Cardiac muscle cell (in vitro differentiated cells and primary cell): ENCODE measurements around the gene RHOBTB3. TPM values are rescaled to one million over a fixed set of nuclear protein-coding genes. Genes with fewer than 3 reads are reported as not detected.

ENCODE experiments used
- DNase-seq, 2 donors: peaks; one replicate each; pipeline versions ENCODE4 v3.0.0 to v3.0.0-alpha.2; 2010 to 2017; ENCODE audit warnings: low read depth in 1 of 2, low spot score in 1 of 2
- H3K27ac ChIP-seq: fragments of 200-600 bp; sonication (generic); 2 replicates; pipeline ENCODE4 v1.5.1; 2016
- H3K27me3 ChIP-seq: fragments of 200-600 bp; sonication (generic); 2 replicates; pipeline ENCODE4 v1.6.0; 2016; ENCODE audit warnings: control low read depth
- H3K36me3 ChIP-seq: fragments of 200-600 bp; sonication (generic); 2 replicates; pipeline ENCODE4 v1.5.1; 2016; ENCODE audit warnings: control low read depth
- H3K4me1 ChIP-seq: fragments of 200-600 bp; sonication (generic); 2 replicates; pipeline ENCODE4 v1.8.1; 2017; ENCODE audit warnings: low read depth, mild to moderate bottlenecking, mixed run types
- H3K4me3 ChIP-seq: fragments of 200-600 bp; sonication (generic); 2 replicates; pipeline ENCODE4 v1.5.1; 2016; ENCODE audit warnings: mild to moderate bottlenecking
- H3K9me3 ChIP-seq: fragments of 200-600 bp; sonication (generic); 2 replicates; pipeline ENCODE4 v1.5.1; 2017; ENCODE audit warnings: low read depth, mild to moderate bottlenecking, control low read depth
- polyA plus RNA-seq: library from polyadenylated mRNA; unstranded; fragments of >200 nt; fragmentation: Nextera tagmentation; extraction: Ambion mirVana; gene quantifications from 2 replicates; pipeline ENCODE4 v1.2.1, GENCODE V29; 2016
- total RNA-seq: library from RNA; depleted of rRNA; stranded (reverse); fragments of >200 nt; gene quantifications from 2 replicates; pipeline ENCODE4 v1.2.3, GENCODE V29; 2016
- TF ChIP-seq, protein P1 (sequence below): IDR thresholded peaks from 2 replicates; pipeline ENCODE4 v1.5.1; 2012; ENCODE audit warnings: low read depth, mild to moderate bottlenecking, low read length

The RHOBTB3 gene
- total and polyA plus RNA-seq, 2 experiments from 2014 or later = 455 to 477 TPM

DNA sequence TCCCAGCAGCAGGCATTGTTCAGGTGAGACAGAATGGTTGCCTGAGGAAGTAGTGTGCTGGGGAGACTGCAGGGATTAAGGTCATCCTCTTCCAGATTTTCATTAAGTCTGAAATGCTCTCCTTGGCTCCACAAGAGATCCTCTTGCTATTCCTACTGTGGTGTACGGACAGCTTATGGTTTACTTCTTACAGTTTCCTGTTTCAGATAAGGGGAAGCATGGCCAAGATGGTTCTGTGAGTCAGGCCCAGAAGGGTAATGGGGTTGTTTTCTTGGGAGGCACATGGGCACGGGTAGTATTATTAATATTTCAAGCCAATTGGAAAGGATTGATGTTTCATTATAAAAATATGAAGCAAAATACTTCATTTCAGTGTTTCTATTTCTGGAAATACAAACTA is 48.5 kb downstream of the RHOBTB3 start:
- H3K9me3 ChIP-seq = no peaks in the 10 kb centered on the region
- peaks cover 36% of the 10 kb centered on the region for H3K36me3 ChIP-seq
- peak in 1 of 2 donors; percentile 70 for DNase-seq
- peak overlapping the region; percentile 88 for H3K27ac ChIP-seq
- H3K27me3 ChIP-seq = no peaks in the 10 kb centered on the region
- TF ChIP-seq, protein P1, sequence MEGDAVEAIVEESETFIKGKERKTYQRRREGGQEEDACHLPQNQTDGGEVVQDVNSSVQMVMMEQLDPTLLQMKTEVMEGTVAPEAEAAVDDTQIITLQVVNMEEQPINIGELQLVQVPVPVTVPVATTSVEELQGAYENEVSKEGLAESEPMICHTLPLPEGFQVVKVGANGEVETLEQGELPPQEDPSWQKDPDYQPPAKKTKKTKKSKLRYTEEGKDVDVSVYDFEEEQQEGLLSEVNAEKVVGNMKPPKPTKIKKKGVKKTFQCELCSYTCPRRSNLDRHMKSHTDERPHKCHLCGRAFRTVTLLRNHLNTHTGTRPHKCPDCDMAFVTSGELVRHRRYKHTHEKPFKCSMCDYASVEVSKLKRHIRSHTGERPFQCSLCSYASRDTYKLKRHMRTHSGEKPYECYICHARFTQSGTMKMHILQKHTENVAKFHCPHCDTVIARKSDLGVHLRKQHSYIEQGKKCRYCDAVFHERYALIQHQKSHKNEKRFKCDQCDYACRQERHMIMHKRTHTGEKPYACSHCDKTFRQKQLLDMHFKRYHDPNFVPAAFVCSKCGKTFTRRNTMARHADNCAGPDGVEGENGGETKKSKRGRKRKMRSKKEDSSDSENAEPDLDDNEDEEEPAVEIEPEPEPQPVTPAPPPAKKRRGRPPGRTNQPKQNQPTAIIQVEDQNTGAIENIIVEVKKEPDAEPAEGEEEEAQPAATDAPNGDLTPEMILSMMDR = no peak
- H3K4me1 ChIP-seq = peaks cover 3% of the 10 kb centered on the region
- no peak overlapping the region for H3K4me3 ChIP-seq

GRCh38 chr5:95780597-95780996 is 49.5 kb downstream of the RHOBTB3 start:
- no peaks in the 10 kb centered on the region for H3K9me3 ChIP-seq
- peaks cover 42% of the 10 kb centered on the region for H3K36me3 ChIP-seq
- DNase-seq = no peak
- TF ChIP-seq, protein P1 = no peak
- H3K27me3 ChIP-seq = no peaks in the 10 kb centered on the region
- no peak overlapping the region for H3K4me3 ChIP-seq
- H3K27ac ChIP-seq = peak overlapping the region; percentile 88
- peaks cover 3% of the 10 kb centered on the region for H3K4me1 ChIP-seq

DNA sequence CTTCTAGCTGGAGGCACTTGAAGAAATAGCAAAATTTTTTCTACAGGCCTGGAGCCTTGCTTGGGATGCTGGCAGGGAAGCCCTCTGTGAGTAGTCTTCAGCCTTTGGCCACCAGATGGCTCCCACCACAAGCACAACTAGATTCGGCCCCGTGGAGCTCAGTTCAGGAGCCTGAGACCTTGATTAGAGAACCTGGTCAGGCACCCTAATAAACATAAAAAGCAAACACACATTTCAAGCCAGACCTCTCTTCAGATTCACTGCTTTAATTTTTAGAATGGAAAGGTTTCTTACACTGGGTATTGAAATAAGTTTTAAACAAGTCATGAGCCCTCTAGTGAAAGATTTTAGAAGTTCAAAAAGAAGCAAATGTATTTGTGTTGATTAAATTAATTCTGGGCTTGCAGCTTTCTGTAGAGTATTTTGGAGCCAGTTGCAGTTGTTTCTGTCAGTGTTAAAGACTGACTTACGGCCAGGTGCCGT is 50.0 kb downstream of the RHOBTB3 start:
- Histone ChIP-seq H3K27ac (peak overlapping the region; percentile 88), H3K36me3 (peaks cover 47% of the 10 kb centered on the region), H3K9me3 (no peaks in the 10 kb centered on the region), H3K27me3 (no peaks in the 10 kb centered on the region), H3K4me1 (peaks cover 6% of the 10 kb centered on the region), H3K4me3 (no peak overlapping the region)
- TF ChIP-seq, protein P1 = peak; percentile 91
- DNase-seq = peak; percentile 83 to 90

GRCh38 chr5:95782181-95782580 is 51.0 kb downstream of the RHOBTB3 start:
- no peak for DNase-seq
- no peaks in the 10 kb centered on the region for H3K27me3 ChIP-seq
- peaks cover 56% of the 10 kb centered on the region for H3K36me3 ChIP-seq
- H3K27ac ChIP-seq = peak overlapping the region; percentile 66
- H3K4me1 ChIP-seq = peaks cover 15% of the 10 kb centered on the region
- no peak overlapping the region for H3K4me3 ChIP-seq
- no peaks in the 10 kb centered on the region for H3K9me3 ChIP-seq
- TF ChIP-seq, protein P1 = no peak

DNA sequence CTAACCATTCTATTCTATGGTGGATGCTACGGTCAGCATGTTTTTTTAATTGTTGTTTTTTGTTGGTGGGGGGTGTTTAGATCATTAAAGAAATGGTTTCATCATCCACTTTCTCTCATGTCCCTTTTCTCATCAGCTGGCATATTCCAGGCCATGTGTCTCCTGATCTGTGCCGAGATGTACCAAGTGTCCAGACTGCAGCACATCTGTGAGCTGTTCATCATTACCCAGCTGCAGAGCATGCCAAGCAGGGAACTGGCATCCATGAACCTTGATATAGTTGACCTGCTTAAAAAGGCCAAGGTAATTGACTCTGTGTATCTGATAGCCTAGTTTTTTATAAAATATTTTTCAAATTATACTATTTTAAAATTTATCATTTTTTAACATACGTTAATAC is 52.5 kb downstream of the RHOBTB3 start:
- Histone ChIP-seq H3K36me3 (peaks cover 64% of the 10 kb centered on the region), H3K4me3 (no peak overlapping the region), H3K27ac (no peak overlapping the region), H3K4me1 (peaks cover 15% of the 10 kb centered on the region), H3K9me3 (no peaks in the 10 kb centered on the region), H3K27me3 (no peaks in the 10 kb centered on the region)
- TF ChIP-seq, protein P1 = no peak
- no peak for DNase-seq
